ENCODE data around the gene SLC29A1.

DNA sequence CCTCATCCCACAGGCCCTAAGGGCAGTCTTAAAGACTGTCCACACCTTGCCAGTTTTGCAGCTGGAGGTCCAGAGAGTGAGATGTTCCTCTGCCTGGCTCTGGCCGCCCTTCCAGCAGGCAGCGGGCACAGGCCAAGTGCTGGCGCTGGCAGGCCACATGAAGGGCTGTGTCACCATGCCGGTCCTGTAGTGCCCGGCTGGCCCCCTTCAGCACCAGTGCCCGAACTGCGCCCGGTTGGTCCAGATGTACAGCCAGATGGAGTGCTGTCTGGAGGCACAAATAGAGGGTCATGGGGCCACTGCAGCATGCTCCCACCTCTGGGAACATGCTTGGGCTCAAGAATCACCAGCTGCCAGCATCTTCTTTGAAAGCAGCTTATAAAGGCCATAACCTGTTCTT lies 38.2 kb downstream of the SLC29A1 start:
- TF ChIP-seq POLR2A (IDR thresholded peaks at IDR 0.05), result no peak
- TF ChIP-seq, protein P1, sequence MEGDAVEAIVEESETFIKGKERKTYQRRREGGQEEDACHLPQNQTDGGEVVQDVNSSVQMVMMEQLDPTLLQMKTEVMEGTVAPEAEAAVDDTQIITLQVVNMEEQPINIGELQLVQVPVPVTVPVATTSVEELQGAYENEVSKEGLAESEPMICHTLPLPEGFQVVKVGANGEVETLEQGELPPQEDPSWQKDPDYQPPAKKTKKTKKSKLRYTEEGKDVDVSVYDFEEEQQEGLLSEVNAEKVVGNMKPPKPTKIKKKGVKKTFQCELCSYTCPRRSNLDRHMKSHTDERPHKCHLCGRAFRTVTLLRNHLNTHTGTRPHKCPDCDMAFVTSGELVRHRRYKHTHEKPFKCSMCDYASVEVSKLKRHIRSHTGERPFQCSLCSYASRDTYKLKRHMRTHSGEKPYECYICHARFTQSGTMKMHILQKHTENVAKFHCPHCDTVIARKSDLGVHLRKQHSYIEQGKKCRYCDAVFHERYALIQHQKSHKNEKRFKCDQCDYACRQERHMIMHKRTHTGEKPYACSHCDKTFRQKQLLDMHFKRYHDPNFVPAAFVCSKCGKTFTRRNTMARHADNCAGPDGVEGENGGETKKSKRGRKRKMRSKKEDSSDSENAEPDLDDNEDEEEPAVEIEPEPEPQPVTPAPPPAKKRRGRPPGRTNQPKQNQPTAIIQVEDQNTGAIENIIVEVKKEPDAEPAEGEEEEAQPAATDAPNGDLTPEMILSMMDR (IDR thresholded peaks at IDR 0.05), result no peak
